Stimulated activated CD4-positive, alpha-beta T cell treated with anti-CD3 and anti-CD28 coated beads, Interleukin-1b, Interleukin-23, amount 100 ng/mL, for 4 hours (primary cell): ENCODE results near the gene FADS6.

Source experiments
- DNase-seq, 2 donors: peaks; one replicate each; pipeline ENCODE4 v3.0.0-alpha.2; 2020; ENCODE audit warnings: low read depth in 2 of 2

FADS6 gene

DNA sequence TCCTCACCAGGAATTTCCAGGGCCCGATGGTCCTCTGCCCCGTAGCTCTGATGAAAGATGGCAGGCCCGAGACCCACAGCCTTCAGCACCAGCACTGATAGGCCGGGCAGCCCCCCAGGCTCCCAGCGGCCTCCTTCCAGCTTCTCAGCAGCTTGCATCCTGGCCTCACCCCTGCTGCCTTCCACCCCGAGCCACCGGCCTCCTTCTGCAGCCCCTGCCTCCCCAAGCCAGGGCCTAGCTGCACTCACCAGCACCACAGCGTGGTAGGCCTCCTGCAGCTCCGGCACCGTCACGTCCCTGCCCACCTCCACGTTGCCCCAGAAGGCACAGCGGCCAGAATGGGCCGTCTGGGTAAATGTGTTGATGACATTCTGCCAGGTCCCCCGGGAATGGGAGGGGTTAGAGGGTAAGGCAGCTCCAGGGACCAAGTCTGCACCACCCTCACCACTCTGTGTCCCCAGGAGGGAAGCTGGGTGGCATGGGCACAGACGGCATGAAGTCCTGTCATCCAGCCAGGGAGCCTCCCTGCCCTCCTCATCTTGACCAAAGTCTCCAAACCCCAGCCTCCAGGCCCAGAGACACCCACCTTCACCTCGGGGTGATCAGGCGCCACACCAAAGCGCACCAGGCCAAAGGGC lies 27.1 kb downstream of the FADS6 start:
- no peak for DNase-seq

- DNase-seq: no peak
Observed at GRCh38 chr17:74865504-74866197, 27.8 kb downstream of the FADS6 start.

DNA sequence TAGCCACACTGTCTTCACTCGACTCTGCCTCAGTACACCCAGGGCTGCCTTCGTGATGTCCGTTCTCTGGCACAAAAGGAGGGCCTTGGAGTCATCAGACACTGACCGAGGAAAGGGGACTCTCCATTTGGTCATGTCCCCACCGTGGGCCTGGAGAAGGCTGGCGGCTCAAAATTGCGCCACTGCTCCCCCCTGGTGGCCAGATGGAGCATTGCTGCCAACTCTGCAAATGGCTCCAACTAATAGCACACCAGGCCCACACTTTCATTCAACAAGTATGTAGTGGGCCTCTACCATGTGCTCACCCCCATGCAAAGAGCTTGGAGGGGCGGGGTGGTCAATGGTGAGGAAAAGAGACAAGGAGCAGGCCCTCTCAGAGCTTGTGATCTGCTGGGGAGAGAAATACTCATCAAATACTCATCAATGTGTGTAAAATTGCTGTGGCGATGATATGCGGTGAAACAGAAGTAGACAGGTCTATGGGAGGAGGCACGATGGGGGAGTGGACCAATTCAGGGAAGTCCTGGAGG lies 28.5 kb downstream of the FADS6 start:
- DNase-seq: peak; percentile 63 to 69

- DNase-seq: no peak
Observed at GRCh38 chr17:74864297-74864865, 29.1 kb downstream of the FADS6 start.

GRCh38 chr17:74863420-74864296 lies 29.8 kb downstream of the FADS6 start:
- DNase-seq: no peak

DNA sequence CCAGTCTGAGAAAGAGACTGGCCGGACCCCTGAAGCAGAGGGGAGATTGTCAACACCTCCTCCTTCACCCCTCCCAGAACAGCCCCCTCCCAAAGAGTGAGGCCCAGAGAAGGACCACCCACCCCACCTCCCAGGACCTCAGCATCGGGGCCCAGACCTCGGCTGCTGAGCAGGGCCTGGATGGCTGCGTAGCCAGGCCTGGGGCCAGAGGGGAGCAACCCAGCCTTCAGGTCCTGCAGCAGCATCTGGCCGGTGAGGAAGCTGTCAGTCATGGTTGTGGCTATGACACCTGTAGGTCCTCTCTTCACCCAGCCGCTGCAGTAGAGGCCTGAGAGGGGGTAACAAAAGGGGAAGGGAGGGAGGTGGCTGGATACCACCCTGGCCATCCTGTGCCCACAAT lies 30.5 kb downstream of the FADS6 start:
- DNase-seq: no peak

GRCh38 chr17:74862108-74862901 lies 31.1 kb downstream of the FADS6 start:
- peak; percentile 52 to 68 for DNase-seq

- no peak for DNase-seq
Observed at GRCh38 chr17:74861662-74862107, 31.7 kb downstream of the FADS6 start.

GRCh38 chr17:74860872-74861661 lies 32.4 kb downstream of the FADS6 start:
- no peak for DNase-seq

DNA sequence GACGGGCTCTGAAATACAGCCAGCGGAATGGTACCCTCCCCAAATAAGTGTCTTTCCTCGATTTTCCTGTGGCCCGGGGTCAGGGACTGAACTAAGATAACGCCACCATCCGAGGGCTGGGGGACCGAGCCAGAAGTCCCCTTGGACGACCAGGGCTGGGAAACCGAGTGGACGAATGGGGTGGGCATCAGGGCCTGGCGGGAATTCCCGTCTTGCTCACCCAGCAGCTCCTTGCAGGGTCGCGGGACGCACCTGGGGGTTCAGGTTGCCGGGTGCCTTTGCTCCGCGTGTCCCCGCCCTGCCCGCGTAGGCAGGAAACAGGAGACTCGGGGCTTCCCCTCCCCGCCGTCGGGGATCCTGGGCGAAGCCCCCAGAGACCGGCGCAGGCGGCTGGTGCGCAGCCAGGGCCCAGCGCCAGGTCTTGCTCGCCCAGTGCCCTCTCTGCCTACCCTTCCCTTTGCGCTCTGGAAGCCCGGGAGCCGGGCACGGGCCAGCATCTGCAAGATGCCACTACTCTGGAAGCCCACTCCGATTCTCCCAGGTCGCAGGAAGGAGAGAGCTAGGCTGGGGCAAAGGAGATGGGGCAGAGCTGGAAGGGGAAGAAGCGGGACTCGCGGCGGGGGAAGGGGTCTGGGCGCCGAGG lies 33.1 kb downstream of the FADS6 start:
- DNase-seq: no peak

GRCh38 chr17:74859459-74860228 lies 33.8 kb downstream of the FADS6 start, which contains the start of gene GRIN2C:
GRIN2C (minus strand) TSS chr17:74859885; CDS start chr17:74855092, 4,793 bp downstream.
- peak in 1 of 2 donors; percentile 41 for DNase-seq

DNA sequence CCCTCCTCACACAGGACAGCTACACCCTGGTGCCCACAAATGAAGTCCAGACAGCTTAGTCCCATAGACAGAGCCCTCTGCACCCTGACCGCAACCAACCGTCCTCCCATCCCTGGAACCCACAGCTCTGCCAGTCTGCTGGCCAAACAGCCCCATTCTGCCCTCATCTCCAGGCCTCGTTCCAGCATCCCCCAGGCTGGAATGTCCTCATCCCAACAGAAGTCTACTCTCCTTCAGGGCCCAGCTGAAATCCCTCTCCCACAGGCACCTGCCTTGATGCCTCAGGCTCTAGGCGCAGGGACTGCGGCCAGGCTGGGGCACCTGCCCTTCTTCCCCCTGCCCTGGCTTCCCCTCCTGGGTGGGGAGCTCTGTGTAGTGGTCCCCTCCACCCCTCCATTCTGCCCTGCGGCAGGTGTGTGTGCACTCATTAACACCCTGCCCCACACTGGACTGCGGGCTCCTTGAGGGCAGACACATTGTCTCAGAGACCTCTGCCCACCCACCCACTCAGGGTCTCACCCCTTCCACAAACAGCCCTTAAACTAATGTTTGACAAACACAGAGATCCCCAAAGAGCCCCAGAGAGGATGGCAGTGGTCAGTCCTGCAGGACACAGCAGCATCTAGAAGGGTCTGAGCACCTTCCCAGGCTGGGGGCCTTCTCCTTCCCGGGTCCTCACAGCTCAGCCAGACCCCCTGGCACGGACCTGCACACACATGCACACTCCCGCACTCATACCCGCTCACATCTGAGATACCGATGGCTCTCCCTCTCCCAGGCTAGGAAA lies 34.6 kb downstream of the FADS6 start:
- DNase-seq: no peak

- DNase-seq: no peak
Observed at GRCh38 chr17:74857191-74857590, 36.2 kb downstream of the FADS6 start.

DNA sequence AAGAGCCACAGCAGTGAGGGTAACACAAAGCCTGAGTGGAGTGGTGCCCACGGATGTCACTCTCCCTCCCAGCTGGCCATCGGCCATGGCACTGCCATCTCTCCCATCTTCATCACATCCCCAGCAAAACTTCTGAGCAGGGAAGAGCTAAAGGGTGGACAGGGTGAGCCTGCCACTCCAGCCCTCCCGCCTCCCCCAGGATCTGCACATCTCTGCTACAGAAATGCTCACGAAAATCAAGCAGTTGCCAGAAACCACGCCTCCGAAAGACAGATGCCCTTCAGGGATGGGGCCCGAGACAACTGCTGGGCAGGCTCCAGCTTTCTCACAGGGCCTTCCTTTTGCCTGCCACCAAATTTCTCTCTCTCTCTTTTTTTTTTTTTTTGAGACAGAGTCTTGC lies 37.3 kb downstream of the FADS6 start:
- DNase-seq: no peak

GRCh38 chr17:74855323-74855722 lies 38.1 kb downstream of the FADS6 start:
- DNase-seq: no peak

- no peak for DNase-seq
Observed at GRCh38 chr17:74854792-74855191, 38.6 kb downstream of the FADS6 start.

DNA sequence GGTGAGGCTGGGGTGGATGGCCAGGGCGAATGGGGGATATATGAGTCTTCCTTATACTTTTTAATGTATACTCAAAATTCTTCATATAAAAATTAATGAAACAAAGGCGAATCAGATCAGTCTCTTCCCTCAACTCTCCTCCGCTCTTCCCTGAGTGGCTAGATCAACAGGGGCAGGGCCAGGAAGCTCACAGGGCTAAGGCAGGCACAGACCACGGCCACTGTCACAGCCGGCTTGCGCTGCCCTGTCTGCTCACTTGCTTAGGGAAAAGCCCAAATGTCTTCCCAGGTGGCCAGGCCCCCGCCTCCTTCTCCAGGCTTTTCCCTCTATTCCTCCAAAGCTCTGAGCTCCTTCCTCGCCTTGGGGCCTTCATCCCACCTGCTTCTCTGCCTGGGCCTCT lies 39.8 kb downstream of the FADS6 start:
- no peak for DNase-seq

DNA sequence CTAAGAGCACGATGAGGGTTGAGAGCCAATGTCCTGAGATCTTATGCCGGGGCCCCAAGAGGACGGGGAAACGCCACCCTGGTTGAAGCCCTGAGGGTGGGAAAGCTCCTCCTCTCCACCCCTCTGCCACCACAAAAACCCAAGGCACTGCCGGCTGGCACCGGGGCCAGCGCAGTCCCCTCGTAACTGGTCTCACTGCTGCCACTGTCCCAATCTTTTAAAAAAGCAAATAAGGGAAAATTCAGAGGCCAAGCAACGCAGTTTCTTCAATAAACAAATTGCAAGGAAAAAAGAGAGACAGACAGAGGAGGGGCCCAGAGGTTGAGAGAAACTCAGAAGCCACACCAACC lies 40.4 kb downstream of the FADS6 start:
- no peak for DNase-seq
